ENCODE data around the gene SH3BGR. TPM values are rescaled to one million over a fixed set of nuclear protein-coding genes. Genes with fewer than 3 reads are reported as not detected.

The SH3BGR gene
- total RNA-seq, 2 donors from 2014 or later, result 14.6 to 24.9 TPM

DNA sequence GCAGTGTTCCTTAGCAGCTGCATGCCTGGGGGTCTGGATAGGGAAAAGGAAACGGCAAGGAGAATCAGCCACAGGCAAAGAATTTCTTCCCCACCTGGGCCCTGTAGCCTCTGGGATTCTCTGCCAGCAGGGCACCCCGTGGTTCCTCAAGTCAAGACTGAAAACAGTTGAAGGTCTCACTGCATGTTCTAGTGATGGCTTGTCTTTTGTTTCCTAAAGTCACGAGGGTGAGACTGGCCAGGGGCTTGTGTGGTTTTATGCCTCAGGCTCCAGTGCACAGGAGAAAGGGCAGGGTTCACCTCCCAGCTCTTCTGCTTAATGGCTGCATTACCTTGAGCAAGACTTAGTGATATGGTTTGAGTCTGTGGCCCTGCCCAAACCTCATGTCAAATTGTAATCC lies 107.7 kb downstream of the SH3BGR start:
- Histone ChIP-seq H3K9me3 (no peaks in the 10 kb centered on the region), H3K36me3 (no peaks in the 10 kb centered on the region), H3K27ac (no peak overlapping the region), H3K27me3 (replicated peaks; ENCODE audit: insufficient read depth) (no peaks in the 10 kb centered on the region), H3K4me3 (no peak overlapping the region), H3K4me1 (ENCODE audit: control insufficient read depth in 1 of 2, low read depth in 2 of 2) (peaks cover 0 to 9% of the 10 kb centered on the region in 2 donors)
- ATAC-seq (ENCODE audit: insufficient number of reproducible peaks, low FRiP score, low read depth), result no peak
- TF ChIP-seq, protein P1, sequence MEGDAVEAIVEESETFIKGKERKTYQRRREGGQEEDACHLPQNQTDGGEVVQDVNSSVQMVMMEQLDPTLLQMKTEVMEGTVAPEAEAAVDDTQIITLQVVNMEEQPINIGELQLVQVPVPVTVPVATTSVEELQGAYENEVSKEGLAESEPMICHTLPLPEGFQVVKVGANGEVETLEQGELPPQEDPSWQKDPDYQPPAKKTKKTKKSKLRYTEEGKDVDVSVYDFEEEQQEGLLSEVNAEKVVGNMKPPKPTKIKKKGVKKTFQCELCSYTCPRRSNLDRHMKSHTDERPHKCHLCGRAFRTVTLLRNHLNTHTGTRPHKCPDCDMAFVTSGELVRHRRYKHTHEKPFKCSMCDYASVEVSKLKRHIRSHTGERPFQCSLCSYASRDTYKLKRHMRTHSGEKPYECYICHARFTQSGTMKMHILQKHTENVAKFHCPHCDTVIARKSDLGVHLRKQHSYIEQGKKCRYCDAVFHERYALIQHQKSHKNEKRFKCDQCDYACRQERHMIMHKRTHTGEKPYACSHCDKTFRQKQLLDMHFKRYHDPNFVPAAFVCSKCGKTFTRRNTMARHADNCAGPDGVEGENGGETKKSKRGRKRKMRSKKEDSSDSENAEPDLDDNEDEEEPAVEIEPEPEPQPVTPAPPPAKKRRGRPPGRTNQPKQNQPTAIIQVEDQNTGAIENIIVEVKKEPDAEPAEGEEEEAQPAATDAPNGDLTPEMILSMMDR (IDR thresholded peaks at IDR 0.05), result no peak
- no peak for DNase-seq (ENCODE audit: low spot score)

DNA sequence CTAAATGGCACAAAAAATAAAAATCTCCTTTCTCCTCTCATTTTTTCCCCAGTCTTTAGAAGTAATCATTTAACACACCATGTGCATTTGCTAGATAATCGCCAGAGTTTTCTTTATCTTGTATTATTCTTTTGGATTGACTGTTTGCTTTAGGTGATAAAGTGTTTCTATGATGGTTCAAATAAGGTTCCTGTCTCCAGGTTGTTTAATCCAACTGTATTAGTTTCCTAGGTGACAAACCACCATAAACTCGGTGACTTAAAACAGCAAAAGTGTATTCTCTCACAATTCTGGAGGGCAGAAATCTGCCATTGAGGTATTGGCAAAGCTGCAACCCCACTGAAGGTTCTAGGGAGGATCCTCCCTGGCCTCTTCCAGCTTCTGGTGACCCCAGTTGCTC lies 109.4 kb downstream of the SH3BGR start:
- Histone ChIP-seq H3K36me3 (no peaks in the 10 kb centered on the region), H3K4me3 (no peak overlapping the region), H3K4me1 (ENCODE audit: control insufficient read depth in 1 of 2, low read depth in 2 of 2) (peaks cover 0 to 10% of the 10 kb centered on the region in 2 donors), H3K27ac (no peak overlapping the region), H3K9me3 (no peaks in the 10 kb centered on the region), H3K27me3 (replicated peaks; ENCODE audit: insufficient read depth) (no peaks in the 10 kb centered on the region)
- TF ChIP-seq, protein P1 (IDR thresholded peaks at IDR 0.05), result no peak
- no peak for DNase-seq (ENCODE audit: low spot score)
- ATAC-seq (ENCODE audit: insufficient number of reproducible peaks, low FRiP score, low read depth), result no peak

DNA sequence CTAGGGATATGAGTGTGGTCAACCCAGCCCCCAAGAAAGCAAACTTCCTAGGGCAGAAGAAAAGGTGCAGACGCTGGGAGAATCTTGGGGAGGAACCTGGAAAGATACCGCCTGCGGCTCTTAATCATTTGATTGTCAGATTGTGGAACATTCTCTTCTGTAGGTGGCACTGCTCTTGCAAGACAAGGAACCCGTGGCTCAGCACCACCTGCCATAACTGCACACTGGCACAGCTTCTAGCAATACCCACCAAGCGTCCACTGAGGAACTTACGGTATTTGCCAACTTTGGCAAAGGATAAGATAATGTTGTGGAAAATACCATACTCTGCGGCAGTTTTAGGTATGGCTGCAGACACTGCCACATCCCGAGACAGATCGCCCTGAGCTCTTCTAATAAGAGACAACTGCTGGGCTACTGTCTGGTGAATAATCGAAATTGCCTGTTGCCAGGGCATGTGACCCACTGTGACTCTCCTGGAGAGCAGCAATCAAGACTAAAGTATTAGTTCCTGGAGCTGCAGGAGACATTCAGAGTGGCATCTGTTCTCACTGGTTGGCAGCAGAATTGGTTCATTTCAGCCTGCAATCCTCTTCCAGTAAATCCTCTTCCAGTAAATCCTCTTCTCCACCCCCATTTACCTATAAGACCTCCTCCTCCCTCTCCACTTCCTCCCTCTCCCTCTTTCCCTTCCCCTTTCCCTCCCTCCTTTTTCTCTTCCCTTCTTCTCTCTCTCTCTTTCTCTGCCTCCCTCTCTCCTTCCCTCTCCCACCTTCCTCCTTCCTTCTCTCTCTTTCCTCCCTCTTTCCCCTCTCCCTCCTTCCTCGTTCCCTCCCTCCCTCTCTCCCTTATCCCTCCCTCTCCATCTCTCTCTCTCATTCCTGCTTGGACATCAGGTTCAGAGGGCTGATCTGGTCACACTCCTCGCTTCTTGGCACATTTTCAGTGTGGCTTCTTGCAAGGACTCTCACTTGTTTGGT lies 111.3 kb downstream of the SH3BGR start:
- no peak overlapping the region for H3K4me3 ChIP-seq
- ATAC-seq (ENCODE audit: insufficient number of reproducible peaks, low FRiP score, low read depth) (no peak), DNase-seq (ENCODE audit: low spot score) (no peak)
- H3K27ac ChIP-seq, result no peak overlapping the region
- no peaks in the 10 kb centered on the region for H3K27me3 ChIP-seq (replicated peaks; ENCODE audit: insufficient read depth)
- no peaks in the 10 kb centered on the region for H3K36me3 ChIP-seq
- no peaks in the 10 kb centered on the region for H3K9me3 ChIP-seq
- TF ChIP-seq, protein P1 (IDR thresholded peaks at IDR 0.05), result no peak
- peaks cover 0 to 10% of the 10 kb centered on the region in 2 donors for H3K4me1 ChIP-seq (ENCODE audit: control insufficient read depth in 1 of 2, low read depth in 2 of 2)

DNA sequence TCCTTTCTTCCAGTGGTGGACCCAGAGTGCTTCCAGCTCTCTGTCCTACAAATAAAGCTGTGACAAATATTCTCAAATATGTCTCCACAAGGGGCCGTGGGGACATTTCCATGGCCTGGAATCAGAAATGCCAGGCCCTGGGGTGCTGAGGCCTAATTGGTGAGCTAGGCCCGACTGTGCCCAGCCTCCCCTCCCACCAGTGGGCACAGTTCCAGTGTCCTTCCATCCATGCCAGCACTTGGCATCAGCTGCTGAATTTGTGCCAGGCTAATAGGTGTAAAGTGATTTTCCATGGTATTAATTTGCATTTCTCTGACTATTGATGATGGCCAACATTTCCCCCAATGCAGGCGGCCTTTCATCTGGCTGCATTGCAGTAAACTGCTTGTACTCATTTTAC lies 112.4 kb downstream of the SH3BGR start:
- ATAC-seq (ENCODE audit: insufficient number of reproducible peaks, low FRiP score, low read depth) (no peak), DNase-seq (ENCODE audit: low spot score) (no peak)
- H3K4me3 ChIP-seq, result no peak overlapping the region
- no peaks in the 10 kb centered on the region for H3K9me3 ChIP-seq
- no peaks in the 10 kb centered on the region for H3K27me3 ChIP-seq (replicated peaks; ENCODE audit: insufficient read depth)
- H3K27ac ChIP-seq, result no peak overlapping the region
- H3K4me1 ChIP-seq (ENCODE audit: control insufficient read depth in 1 of 2, low read depth in 2 of 2), result peaks cover 0 to 10% of the 10 kb centered on the region in 2 donors
- TF ChIP-seq, protein P1 (IDR thresholded peaks at IDR 0.05), result no peak
- H3K36me3 ChIP-seq, result no peaks in the 10 kb centered on the region

Other genes starting within 250 kb of the SH3BGR start
- gene BRWD1, start 138.3 kb upstream of the SH3BGR start, total RNA-seq, result 10 to 100 TPM; 56.0 to 81.6 TPM
- 10 to 100 TPM; 32.0 to 65.2 TPM for gene HMGN1, start 102.9 kb upstream of the SH3BGR start, total RNA-seq
- 1 to 10 TPM; 1.2 to 3.2 TPM for gene LCA5L, start 6.2 kb upstream of the SH3BGR start, total RNA-seq
- under 1 TPM in 1 of 2 donors, not detected in 1; 0.14 TPM for gene B3GALT5, start 161.0 kb downstream of the SH3BGR start, total RNA-seq